ENCODE results near the gene CPNE1. TPM values are rescaled to one million over a fixed set of nuclear protein-coding genes. Genes with fewer than 3 reads are reported as not detected.

Gene CPNE1
- total and polyA plus RNA-seq, 2 of the 8 experiments (the other 6 are each of a cell fraction or from before 2014, with no cell fraction given), result 294 to 346 TPM

GRCh38 chr20:35644806-35645205, 19.9 kb downstream of the CPNE1 start:
- Histone ChIP-seq H2AK5ac (ENCODE audit: low read depth, low read length) (no peak overlapping the region), H3K4me2 (ENCODE audit: insufficient read depth in 1 of 2, low read depth in 2 of 2, low read length in 2 of 2) (no peak overlapping the region), H2BK120ac (replicated peaks; ENCODE audit: low read depth, low read length) (no peak overlapping the region), H3K56ac (replicated peaks; ENCODE audit: insufficient read length, low read depth, low read length) (no peak overlapping the region), H3K23me2 (ENCODE audit: low read depth, low read length) (0 out of 2 replicates have a peak, but pooled peaks cover 2% of the 10 kb centered on the region), H3K79me1 (ENCODE audit: low read depth, low read length) (peaks cover 23% of the 10 kb centered on the region), H2BK20ac (ENCODE audit: low read length) (no peak overlapping the region), H2AFZ (ENCODE audit: low read length) (no peak overlapping the region), H3K9ac (replicated peaks in 1 of 4; ENCODE audit: extremely low read depth in 1 of 4, low read depth in 3 of 4, low read length in 3 of 4) (no peak overlapping the region), H4K91ac (replicated peaks; ENCODE audit: insufficient read length, low read length) (no peak overlapping the region), H4K8ac (ENCODE audit: extremely low read depth, insufficient read depth, low read length) (no peak overlapping the region), H3K36me3 (ENCODE audit: control insufficient read depth in 2 of 4, insufficient read depth in 4 of 4, low read length in 3 of 4) (no peaks in the 10 kb centered on the region), H3K27me3 (replicated peaks in 1 of 4; ENCODE audit: control insufficient read depth in 3 of 4, extremely low read depth in 1 of 4, insufficient read depth in 3 of 4, low read length in 3 of 4) (no peaks in the 10 kb centered on the region), H3K9me3 (ENCODE audit: insufficient read depth in 2 of 2, low read depth in 1 of 2, low read length in 1 of 2) (no peaks in the 10 kb centered on the region), H3K4me1 (replicated peaks in 1 of 4; ENCODE audit: control insufficient read depth in 3 of 4, insufficient read depth in 4 of 4, low read length in 3 of 4) (peaks cover 0 to 3% (median under 1%) of the 10 kb centered on the region in 4 experiments; a peak in 4 of 7 replicates), H2BK5ac (ENCODE audit: low read depth, low read length) (no peak overlapping the region), H3K23ac (ENCODE audit: insufficient read length) (no peak overlapping the region), H3K27ac (ENCODE audit: low read depth, low read length) (no peak overlapping the region), H3K4me3 (ENCODE audit: extremely low read depth in 1 of 4, insufficient read depth in 2 of 4, low read depth in 3 of 4, low read length in 4 of 4) (no peak overlapping the region), H4K20me1 (replicated peaks in 1 of 2; ENCODE audit: control insufficient read depth in 1 of 2, insufficient read depth in 2 of 2, low read length in 2 of 2) (peaks cover 12 to 40% of the 10 kb centered on the region in 2 experiments), H2BK12ac (ENCODE audit: low read depth, low read length) (no peak overlapping the region), H3K79me2 (ENCODE audit: control insufficient read depth in 1 of 2, insufficient read depth in 2 of 2, low read length in 2 of 2) (peaks cover 4 to 94% of the 10 kb centered on the region in 2 experiments; a peak in 3 of 4 replicates), H4K5ac (ENCODE audit: insufficient read length, low read depth, low read length) (no peak overlapping the region), H2BK15ac (ENCODE audit: low read length) (no peak overlapping the region), H3K18ac (ENCODE audit: extremely low read depth, low read length) (no peak overlapping the region), H3K4ac (replicated peaks; ENCODE audit: insufficient read length, low read depth, low read length) (no peak overlapping the region), H3K14ac (ENCODE audit: insufficient read length) (no peak overlapping the region)
- CTCF ChIA-PET (ENCODE audit: partially characterized antibody), result interaction anchor here (1.0 to 1.2 kb wide), 2 partner anchors 12 to 21 kb away, joined by 3 read pairs; no protein-coding TSS in a partner anchor
- TF ChIP-seq SIN3A (conservative IDR thresholded peaks at IDR 0.05 in 1 of 2, IDR thresholded peaks at IDR 0.05 in 1 of 2; ENCODE audit: low read depth in 1 of 2, low read length in 2 of 2) (no peak), RBBP5 (IDR thresholded peaks at IDR 0.05; ENCODE audit: borderline replicate concordance, low read depth, low read length) (no peak), KDM4A (IDR thresholded peaks at IDR 0.05; ENCODE audit: low read depth, low read length, severe bottlenecking) (no peak), MAFK (IDR thresholded peaks at IDR 0.05; ENCODE audit: low read depth, low read length) (no peak), SIX5 (IDR thresholded peaks at IDR 0.05; ENCODE audit: low read depth, low read length) (no peak), CHD2 (IDR thresholded peaks at IDR 0.05; ENCODE audit: low read length) (no peak), CHD1 (IDR thresholded peaks at IDR 0.05; ENCODE audit: low read depth, low read length) (no peak), SP2 (IDR thresholded peaks at IDR 0.05; ENCODE audit: low read length) (no peak), SUZ12 (IDR thresholded peaks at IDR 0.05; ENCODE audit: low read length) (no peak)
- DNase-seq (ENCODE audit: low read depth in 1 of 2, low spot score in 2 of 2) (no peak), FAIRE-seq (no peak)
- 92% methylated on average over 2 of the region's 2 CpGs; no CpG with 5 or more reads in 1 of the 2 experiments for WGBS, 2 experiments (ENCODE audit: extremely low coverage in 1 of 2, insufficient coverage in 1 of 2, insufficient read length in 1 of 2, insufficient replicate concordance in 2 of 2, low coverage in 1 of 2, low lambda C conversion rate in 2 of 2, missing lambda C conversion rate in 1 of 2)
- POLR2A ChIA-PET (ENCODE audit: partially characterized antibody), result interaction anchor here (0.6 to 8.0 kb wide), 8 partner anchors 8 to 165 kb away, joined by 3 to 49 read pairs (median 6); partner anchors contain the start of genes CPNE1, ERGIC3 and RBM12
